Fibroblast of villous mesenchyme (primary cell): ENCODE data around the gene DACH1. TPM values are rescaled to one million over a fixed set of nuclear protein-coding genes. Genes with fewer than 3 reads are reported as not detected.
A peak's percentile ranks its signal among the peaks of the same experiment; 100 is the strongest.

ENCODE experiments used
- DNase-seq: peaks from one replicate; pipeline ENCODE4 v3.0.0-alpha.2; 2010; ENCODE audit warnings: low read depth
- H3K4me3 ChIP-seq: 2 replicates; pipeline ENCODE4 v1.5.1; 2011; ENCODE audit warnings: low read depth, mild to moderate bottlenecking, low read length
- total RNA-seq: library from RNA; depleted of rRNA; stranded (reverse); fragments of >200 nt; gene quantifications from 2 replicates; pipeline ENCODE4 v1.2.3, GENCODE V29; 2012
- TF ChIP-seq, protein P1 (sequence below): IDR thresholded peaks from 2 replicates; pipeline ENCODE4 v1.5.1; 2012; ENCODE audit warnings: low read depth, mild to moderate bottlenecking, low read length; ENCODE audit not compliant: insufficient read depth

Gene DACH1
- total RNA-seq, 1 donor: 0.43 TPM

DNA sequence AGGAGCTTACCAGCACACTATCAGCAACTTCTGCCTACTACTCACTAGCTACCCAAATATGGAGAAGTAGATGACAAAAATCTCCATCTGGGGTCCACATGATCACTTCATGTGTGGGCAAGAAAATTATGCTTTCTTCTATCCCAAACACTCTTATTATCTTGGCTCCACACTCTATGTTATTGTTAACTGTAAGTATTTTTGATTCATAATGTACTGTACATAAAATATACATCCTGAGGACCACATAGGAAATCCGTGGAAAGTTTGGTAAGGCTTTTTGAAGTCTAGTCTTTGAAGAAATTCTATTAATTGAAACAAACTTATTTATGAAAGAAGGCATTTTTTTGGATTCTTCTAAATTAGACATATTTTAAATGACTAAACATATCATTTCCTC, 378.8 kb downstream of the DACH1 start:
- no peak for DNase-seq
- TF ChIP-seq, protein P1, sequence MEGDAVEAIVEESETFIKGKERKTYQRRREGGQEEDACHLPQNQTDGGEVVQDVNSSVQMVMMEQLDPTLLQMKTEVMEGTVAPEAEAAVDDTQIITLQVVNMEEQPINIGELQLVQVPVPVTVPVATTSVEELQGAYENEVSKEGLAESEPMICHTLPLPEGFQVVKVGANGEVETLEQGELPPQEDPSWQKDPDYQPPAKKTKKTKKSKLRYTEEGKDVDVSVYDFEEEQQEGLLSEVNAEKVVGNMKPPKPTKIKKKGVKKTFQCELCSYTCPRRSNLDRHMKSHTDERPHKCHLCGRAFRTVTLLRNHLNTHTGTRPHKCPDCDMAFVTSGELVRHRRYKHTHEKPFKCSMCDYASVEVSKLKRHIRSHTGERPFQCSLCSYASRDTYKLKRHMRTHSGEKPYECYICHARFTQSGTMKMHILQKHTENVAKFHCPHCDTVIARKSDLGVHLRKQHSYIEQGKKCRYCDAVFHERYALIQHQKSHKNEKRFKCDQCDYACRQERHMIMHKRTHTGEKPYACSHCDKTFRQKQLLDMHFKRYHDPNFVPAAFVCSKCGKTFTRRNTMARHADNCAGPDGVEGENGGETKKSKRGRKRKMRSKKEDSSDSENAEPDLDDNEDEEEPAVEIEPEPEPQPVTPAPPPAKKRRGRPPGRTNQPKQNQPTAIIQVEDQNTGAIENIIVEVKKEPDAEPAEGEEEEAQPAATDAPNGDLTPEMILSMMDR: no peak
- no peak overlapping the region for H3K4me3 ChIP-seq

DNA sequence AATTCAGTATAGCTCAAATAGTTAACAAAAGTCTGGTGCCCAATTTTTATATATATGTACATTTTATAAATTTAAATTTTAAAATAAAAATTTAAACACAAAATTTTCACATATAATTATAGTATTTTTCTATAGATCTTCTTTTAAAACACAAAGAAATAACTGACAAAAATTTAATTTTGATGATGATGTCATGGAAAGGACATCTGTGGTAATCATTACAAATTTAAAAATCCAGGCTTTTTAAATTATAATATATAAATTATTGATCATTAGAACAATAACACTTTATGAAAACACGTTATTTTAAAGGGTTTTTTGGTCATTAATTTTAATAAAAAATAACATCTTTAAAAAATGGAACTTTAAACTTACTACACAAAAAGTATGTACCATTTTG, 381.1 kb downstream of the DACH1 start:
- H3K4me3 ChIP-seq: no peak overlapping the region
- no peak for DNase-seq
- TF ChIP-seq, protein P1: no peak

DNA sequence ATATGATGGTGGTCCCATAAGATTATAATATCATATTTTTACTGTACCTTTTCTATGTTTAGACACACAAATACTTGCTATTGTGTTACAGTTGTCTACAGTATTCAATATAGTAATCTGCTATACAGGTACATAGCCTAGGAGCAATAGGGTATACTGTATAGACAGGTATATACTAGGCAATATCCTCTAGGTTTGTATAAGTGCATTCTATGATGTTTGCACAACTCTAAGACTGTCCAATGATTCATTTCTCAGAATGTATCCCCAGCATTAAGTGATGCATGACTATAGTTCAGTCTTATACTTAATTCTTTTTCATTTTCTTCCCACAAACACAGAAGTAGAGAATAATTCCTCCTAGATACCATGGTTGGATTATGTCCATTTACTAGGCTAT, 383.3 kb downstream of the DACH1 start:
- DNase-seq: no peak
- TF ChIP-seq, protein P1: no peak
- no peak overlapping the region for H3K4me3 ChIP-seq

DNA sequence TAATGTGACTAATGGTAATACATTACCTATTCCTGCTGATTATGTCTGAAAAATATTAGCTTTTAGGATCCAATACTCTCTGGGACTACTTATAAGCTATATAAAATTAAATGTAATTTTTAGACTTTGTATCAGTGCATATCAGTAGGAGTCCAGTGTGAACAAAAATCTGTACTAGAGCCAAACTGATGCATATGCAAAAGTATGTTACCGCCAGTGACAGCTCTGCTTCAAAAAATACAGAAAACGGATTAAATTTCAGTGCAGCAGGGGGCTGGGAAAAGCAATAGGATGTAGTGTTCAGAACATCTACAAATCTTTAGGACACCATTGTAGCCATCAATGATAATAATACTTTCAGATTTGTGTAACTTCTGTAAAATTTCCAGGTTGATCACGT, 385.5 kb downstream of the DACH1 start:
- TF ChIP-seq, protein P1: no peak
- no peak overlapping the region for H3K4me3 ChIP-seq
- DNase-seq: no peak

DNA sequence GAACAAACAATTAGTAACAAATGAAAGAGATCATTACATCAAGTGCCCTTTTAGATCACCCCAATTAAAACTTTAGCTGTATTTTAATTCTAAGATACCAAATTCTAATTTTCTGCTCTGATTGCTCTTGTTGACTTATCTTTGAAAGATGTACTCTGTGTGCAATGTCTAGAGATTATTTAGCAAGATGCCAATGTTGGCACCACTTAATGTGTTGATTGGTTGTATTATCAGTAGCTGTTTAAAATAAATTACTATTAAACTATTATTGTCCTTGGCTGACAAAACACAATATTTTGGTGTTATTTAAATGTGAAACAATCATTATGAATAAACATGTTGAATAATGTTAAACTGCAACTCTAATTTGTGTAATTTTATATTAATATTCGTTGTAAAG, 386.0 kb downstream of the DACH1 start:
- H3K4me3 ChIP-seq: no peak overlapping the region
- DNase-seq: no peak
- TF ChIP-seq, protein P1: no peak

DNA sequence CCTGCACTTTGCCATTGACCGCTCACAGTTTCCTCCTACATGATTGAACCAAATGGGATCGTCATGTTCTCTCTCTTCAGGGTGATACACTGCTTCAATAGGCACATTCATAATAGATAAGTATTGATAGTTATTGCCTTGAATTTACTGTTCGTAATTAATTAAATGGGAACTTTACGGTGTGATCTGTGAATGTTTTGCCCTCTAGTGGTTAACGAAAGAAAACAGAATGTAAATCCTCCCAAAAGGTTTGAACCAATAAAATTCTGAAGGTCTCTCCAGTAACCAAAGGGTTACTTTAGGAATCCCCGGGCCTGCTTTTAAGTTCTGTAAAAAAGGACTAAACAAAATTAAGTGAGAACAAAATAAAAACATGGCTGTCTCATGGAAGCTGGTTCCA, 389.3 kb downstream of the DACH1 start:
- H3K4me3 ChIP-seq: no peak overlapping the region
- TF ChIP-seq, protein P1: peak; percentile 49
- DNase-seq: no peak

DNA sequence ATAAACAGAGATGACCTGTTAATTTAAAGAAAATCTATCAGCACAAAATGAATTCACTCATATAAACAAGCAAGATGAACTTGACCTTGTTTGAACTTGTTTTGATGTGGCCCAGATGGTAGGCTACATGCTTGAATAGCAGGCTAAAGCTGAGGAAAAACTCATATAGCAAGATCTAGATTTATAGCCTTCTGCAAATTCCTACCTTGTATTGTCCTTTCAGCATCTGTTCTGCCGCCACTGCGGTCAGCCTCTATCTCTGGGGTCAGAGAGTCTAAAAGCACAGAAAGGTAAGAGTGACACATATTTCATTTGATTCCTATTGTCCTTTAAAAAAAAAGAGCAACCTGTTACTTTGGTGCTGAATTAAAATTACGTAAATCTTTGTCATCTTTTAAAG, 392.1 kb downstream of the DACH1 start:
- no peak for DNase-seq
- TF ChIP-seq, protein P1: no peak
- no peak overlapping the region for H3K4me3 ChIP-seq
